HEK293 (cell line): ENCODE measurements around the gene MYLK4.

Experiments
- GLIS2 ChIP-seq: fragments of 450-650 bp; formaldehyde crosslinking; IDR thresholded peaks from 2 replicates; pipeline ENCODE4 v1.5.1; 2016; ENCODE audit warnings: missing biosample characterization, missing genetic modification characterization
- KLF1 ChIP-seq: fragments of 450-650 bp; formaldehyde crosslinking; IDR thresholded peaks from 2 replicates; pipeline ENCODE4 v1.5.1; 2016; ENCODE audit warnings: missing biosample characterization, missing genetic modification characterization
- MYNN ChIP-seq: fragments of 450-650 bp; formaldehyde crosslinking; IDR thresholded peaks from 2 replicates; pipeline ENCODE4 v1.5.1; 2016; ENCODE audit warnings: missing biosample characterization, missing genetic modification characterization, borderline replicate concordance
- OVOL3 ChIP-seq: fragments of 450-650 bp; formaldehyde crosslinking; IDR thresholded peaks from 2 replicates; pipeline ENCODE4 v1.5.1; 2016; ENCODE audit warnings: missing biosample characterization, missing genetic modification characterization
- RBAK ChIP-seq: fragments of 450-650 bp; formaldehyde crosslinking; IDR thresholded peaks from 2 replicates; pipeline ENCODE4 v1.5.1; 2016; ENCODE audit warnings: missing biosample characterization, missing genetic modification characterization
- SALL2 ChIP-seq: fragments of 450-650 bp; formaldehyde crosslinking; IDR thresholded peaks from 2 replicates; pipeline ENCODE4 v1.5.0; 2017; ENCODE audit warnings: missing biosample characterization, mild to moderate bottlenecking, missing genetic modification characterization, borderline replicate concordance
- SCRT1 ChIP-seq: fragments of 450-650 bp; formaldehyde crosslinking; IDR thresholded peaks from 2 replicates; pipeline ENCODE4 v1.5.1; 2016; ENCODE audit warnings: missing biosample characterization, missing genetic modification characterization, borderline replicate concordance
- SCRT2 ChIP-seq: fragments of 450-650 bp; formaldehyde crosslinking; IDR thresholded peaks from 2 replicates; pipeline ENCODE4 v1.5.1; 2016; ENCODE audit warnings: missing biosample characterization, missing genetic modification characterization
- SP2 ChIP-seq: fragments of 450-650 bp; formaldehyde crosslinking; IDR thresholded peaks from 2 replicates; pipeline ENCODE4 v1.5.1; 2016; ENCODE audit warnings: missing biosample characterization, missing genetic modification characterization
- YY1 ChIP-seq: fragments of 450-650 bp; formaldehyde crosslinking; IDR thresholded peaks from 2 replicates; pipeline ENCODE4 v1.5.1; 2018; ENCODE audit warnings: missing biosample characterization, missing genetic modification characterization
- ZEB2 ChIP-seq: fragments of 450-650 bp; formaldehyde crosslinking; IDR thresholded peaks from 2 replicates; pipeline ENCODE4 v1.5.1; 2016; ENCODE audit warnings: missing biosample characterization, missing genetic modification characterization
- ZNF10 ChIP-seq: fragments of 450-650 bp; formaldehyde crosslinking; IDR thresholded peaks from 2 replicates; pipeline ENCODE4 v1.5.1; 2017; ENCODE audit warnings: missing biosample characterization, missing genetic modification characterization
- ZNF132 ChIP-seq: fragments of 450-650 bp; formaldehyde crosslinking; IDR thresholded peaks from 2 replicates; pipeline ENCODE4 v1.5.1; 2017; ENCODE audit warnings: missing biosample characterization, missing genetic modification characterization, borderline replicate concordance
- ZNF157 ChIP-seq: fragments of 450-650 bp; formaldehyde crosslinking; IDR thresholded peaks from 2 replicates; pipeline ENCODE4 v1.5.1; 2016; ENCODE audit warnings: missing biosample characterization, missing genetic modification characterization
- ZNF175 ChIP-seq: fragments of 450-650 bp; formaldehyde crosslinking; IDR thresholded peaks from 2 replicates; pipeline ENCODE4 v1.5.1; 2016; ENCODE audit warnings: missing biosample characterization, missing genetic modification characterization
- ZNF211 ChIP-seq: fragments of 450-650 bp; formaldehyde crosslinking; IDR thresholded peaks from 2 replicates; pipeline ENCODE4 v1.5.1; 2016; ENCODE audit warnings: low read depth, missing biosample characterization, missing genetic modification characterization
- ZNF324 ChIP-seq: fragments of 450-650 bp; formaldehyde crosslinking; IDR thresholded peaks from 2 replicates; pipeline ENCODE4 v1.5.1; 2016; ENCODE audit warnings: missing biosample characterization, missing genetic modification characterization
- ZNF354C ChIP-seq: fragments of 450-650 bp; formaldehyde crosslinking; IDR thresholded peaks from 2 replicates; pipeline ENCODE4 v1.5.1; 2016; ENCODE audit warnings: missing biosample characterization, missing genetic modification characterization, low read depth, borderline replicate concordance
- ZNF510 ChIP-seq: fragments of 450-650 bp; formaldehyde crosslinking; IDR thresholded peaks from 2 replicates; pipeline ENCODE4 v1.5.1; 2018; ENCODE audit warnings: mild to moderate bottlenecking, missing genetic modification characterization, missing biosample characterization; ENCODE audit not compliant: insufficient replicate concordance
- ZNF544 ChIP-seq: fragments of 450-650 bp; formaldehyde crosslinking; IDR thresholded peaks from 2 replicates; pipeline ENCODE4 v1.5.0; 2017; ENCODE audit warnings: missing biosample characterization, missing genetic modification characterization
- ZNF548 ChIP-seq: fragments of 450-650 bp; formaldehyde crosslinking; IDR thresholded peaks from 2 replicates; pipeline ENCODE4 v1.5.1; 2016; ENCODE audit warnings: missing biosample characterization, missing genetic modification characterization
- ZNF560 ChIP-seq: fragments of 450-650 bp; formaldehyde crosslinking; IDR thresholded peaks from 2 replicates; pipeline ENCODE4 v1.5.1; 2017; ENCODE audit warnings: missing biosample characterization, missing genetic modification characterization, borderline replicate concordance
- ZNF571 ChIP-seq: fragments of 450-650 bp; formaldehyde crosslinking; IDR thresholded peaks from 2 replicates; pipeline ENCODE4 v1.5.0; 2017; ENCODE audit warnings: missing biosample characterization, missing genetic modification characterization
- ZNF624 ChIP-seq: fragments of 450-650 bp; formaldehyde crosslinking; IDR thresholded peaks from 2 replicates; pipeline ENCODE4 v1.5.1; 2017; ENCODE audit warnings: missing biosample characterization, missing genetic modification characterization
- ZNF76 ChIP-seq: fragments of 450-650 bp; formaldehyde crosslinking; IDR thresholded peaks from 2 replicates; pipeline ENCODE4; 2016; ENCODE audit warnings: low read depth, missing biosample characterization, missing genetic modification characterization, borderline replicate concordance
- ZNF777 ChIP-seq: fragments of 450-650 bp; formaldehyde crosslinking; IDR thresholded peaks from 2 replicates; pipeline ENCODE4 v1.5.1; 2017; ENCODE audit warnings: missing biosample characterization, missing genetic modification characterization, borderline replicate concordance
- ZSCAN16 ChIP-seq: fragments of 450-650 bp; formaldehyde crosslinking; IDR thresholded peaks from 2 replicates; pipeline ENCODE4 v1.5.1; 2016; ENCODE audit warnings: missing biosample characterization, missing genetic modification characterization
- TF ChIP-seq, protein P1 (sequence below): fragments of 450-650 bp; formaldehyde crosslinking; conservative IDR thresholded peaks from 2 replicates; pipeline ENCODE4 v1.5.1; 2016; ENCODE audit warnings: low read depth, missing biosample characterization, missing genetic modification characterization
- TF ChIP-seq, protein P2 (sequence below): fragments of 450-650 bp; formaldehyde crosslinking; IDR thresholded peaks from 2 replicates; pipeline ENCODE4 v1.5.1; 2016; ENCODE audit warnings: missing biosample characterization, missing genetic modification characterization, borderline replicate concordance
- TF ChIP-seq, protein P3 (sequence below): fragments of 450-650 bp; formaldehyde crosslinking; IDR thresholded peaks from 2 replicates; pipeline ENCODE4 v1.5.1; 2016; ENCODE audit warnings: missing biosample characterization, missing genetic modification characterization

Gene MYLK4

DNA sequence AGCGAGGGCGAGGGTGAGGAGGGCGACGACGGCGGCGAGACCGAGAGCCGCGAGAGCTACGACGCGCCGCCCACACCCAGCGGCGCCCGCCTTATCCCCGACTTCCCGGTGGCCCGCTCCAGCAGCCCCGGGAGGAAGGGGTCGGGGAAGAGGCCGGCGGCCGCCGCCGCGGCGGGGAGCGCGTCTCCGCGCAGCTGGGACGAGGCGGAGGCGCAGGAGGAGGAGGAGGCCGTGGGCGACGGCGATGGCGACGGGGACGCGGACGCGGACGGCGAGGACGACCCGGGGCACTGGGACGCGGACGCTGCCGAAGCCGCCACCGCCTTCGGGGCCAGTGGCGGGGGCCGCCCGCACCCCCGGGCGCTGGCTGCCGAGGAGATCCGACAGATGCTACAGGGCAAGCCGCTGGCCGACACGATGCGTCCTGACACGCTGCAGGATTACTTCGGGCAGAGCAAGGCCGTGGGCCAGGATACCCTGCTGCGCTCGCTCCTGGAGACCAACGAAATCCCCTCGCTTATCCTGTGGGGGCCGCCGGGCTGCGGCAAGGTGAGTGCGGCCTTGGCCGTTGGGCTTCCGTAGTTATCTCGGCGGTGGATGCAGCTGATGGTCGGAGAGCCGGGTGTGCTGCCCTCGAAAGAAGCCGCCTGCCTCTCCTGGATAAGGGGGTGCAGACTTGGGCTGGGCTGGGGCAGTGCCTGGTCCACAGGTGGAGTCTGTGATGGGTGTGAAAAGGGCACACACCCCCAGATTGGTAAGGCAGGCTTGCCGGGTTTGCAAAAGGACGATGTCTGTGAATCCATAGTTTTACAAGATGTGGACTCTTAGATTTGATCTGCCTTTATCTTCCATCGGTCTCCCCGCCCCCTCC is 15.4 kb upstream of the MYLK4 start (continued):
- no peak for TF ChIP-seq ZNF560 (tag by site-specific recombination)
- TF ChIP-seq, protein P1, sequence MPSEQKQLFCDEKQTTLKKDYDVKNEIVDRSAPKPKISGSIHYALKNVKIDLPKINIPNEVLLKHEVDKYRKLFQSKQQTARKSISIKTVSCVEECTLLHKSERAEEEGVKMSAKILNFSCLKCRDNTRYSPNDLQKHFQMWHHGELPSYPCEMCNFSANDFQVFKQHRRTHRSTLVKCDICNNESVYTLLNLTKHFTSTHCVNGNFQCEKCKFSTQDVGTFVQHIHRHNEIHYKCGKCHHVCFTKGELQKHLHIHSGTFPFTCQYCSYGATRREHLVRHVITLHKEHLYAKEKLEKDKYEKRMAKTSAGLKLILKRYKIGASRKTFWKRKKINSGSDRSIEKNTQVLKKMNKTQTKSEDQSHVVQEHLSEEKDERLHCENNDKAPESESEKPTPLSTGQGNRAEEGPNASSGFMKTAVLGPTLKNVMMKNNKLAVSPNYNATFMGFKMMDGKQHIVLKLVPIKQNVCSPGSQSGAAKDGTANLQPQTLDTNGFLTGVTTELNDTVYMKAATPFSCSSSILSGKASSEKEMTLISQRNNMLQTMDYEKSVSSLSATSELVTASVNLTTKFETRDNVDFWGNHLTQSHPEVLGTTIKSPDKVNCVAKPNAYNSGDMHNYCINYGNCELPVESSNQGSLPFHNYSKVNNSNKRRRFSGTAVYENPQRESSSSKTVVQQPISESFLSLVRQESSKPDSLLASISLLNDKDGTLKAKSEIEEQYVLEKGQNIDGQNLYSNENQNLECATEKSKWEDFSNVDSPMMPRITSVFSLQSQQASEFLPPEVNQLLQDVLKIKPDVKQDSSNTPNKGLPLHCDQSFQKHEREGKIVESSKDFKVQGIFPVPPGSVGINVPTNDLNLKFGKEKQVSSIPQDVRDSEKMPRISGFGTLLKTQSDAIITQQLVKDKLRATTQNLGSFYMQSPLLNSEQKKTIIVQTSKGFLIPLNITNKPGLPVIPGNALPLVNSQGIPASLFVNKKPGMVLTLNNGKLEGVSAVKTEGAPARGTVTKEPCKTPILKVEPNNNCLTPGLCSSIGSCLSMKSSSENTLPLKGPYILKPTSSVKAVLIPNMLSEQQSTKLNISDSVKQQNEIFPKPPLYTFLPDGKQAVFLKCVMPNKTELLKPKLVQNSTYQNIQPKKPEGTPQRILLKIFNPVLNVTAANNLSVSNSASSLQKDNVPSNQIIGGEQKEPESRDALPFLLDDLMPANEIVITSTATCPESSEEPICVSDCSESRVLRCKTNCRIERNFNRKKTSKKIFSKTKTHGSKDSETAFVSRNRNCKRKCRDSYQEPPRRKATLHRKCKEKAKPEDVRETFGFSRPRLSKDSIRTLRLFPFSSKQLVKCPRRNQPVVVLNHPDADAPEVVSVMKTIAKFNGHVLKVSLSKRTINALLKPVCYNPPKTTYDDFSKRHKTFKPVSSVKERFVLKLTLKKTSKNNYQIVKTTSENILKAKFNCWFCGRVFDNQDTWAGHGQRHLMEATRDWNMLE: no peak
- no peak for TF ChIP-seq SP2
- TF ChIP-seq ZEB2: 0 out of 2 replicates have a peak, but pooled peaks have one; percentile 35
- no peak for TF ChIP-seq MYNN (tag by site-specific recombination)
- TF ChIP-seq ZNF354C (tag by site-specific recombination): no peak
- TF ChIP-seq YY1 (tag by site-specific recombination): no peak
- no peak for TF ChIP-seq OVOL3 (tag by site-specific recombination)
- TF ChIP-seq SCRT2 (tag by site-specific recombination): 0 out of 2 replicates have a peak, but pooled peaks have one; percentile 50
- TF ChIP-seq, protein P2, sequence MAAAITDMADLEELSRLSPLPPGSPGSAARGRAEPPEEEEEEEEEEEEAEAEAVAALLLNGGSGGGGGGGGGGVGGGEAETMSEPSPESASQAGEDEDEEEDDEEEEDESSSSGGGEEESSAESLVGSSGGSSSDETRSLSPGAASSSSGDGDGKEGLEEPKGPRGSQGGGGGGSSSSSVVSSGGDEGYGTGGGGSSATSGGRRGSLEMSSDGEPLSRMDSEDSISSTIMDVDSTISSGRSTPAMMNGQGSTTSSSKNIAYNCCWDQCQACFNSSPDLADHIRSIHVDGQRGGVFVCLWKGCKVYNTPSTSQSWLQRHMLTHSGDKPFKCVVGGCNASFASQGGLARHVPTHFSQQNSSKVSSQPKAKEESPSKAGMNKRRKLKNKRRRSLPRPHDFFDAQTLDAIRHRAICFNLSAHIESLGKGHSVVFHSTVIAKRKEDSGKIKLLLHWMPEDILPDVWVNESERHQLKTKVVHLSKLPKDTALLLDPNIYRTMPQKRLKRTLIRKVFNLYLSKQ (tag by site-specific recombination): no peak
- no peak for TF ChIP-seq SALL2
- no peak for TF ChIP-seq ZNF132
- no peak for TF ChIP-seq ZNF10 (tag by site-specific recombination)
- no peak for TF ChIP-seq ZNF544 (tag by site-specific recombination)
- TF ChIP-seq ZNF175 (tag by site-specific recombination): no peak
- TF ChIP-seq ZNF548: no peak
- TF ChIP-seq RBAK: no peak
- TF ChIP-seq ZNF211: no peak
- TF ChIP-seq ZNF324 (tag by site-specific recombination): no peak
- no peak for TF ChIP-seq GLIS2 (tag by site-specific recombination)
- TF ChIP-seq KLF1 (tag by site-specific recombination): no peak
- TF ChIP-seq ZNF624 (tag by site-specific recombination): no peak
- TF ChIP-seq ZNF76 (tag by site-specific recombination): no peak
- TF ChIP-seq ZNF571 (tag by site-specific recombination): no peak
- TF ChIP-seq, protein P3, sequence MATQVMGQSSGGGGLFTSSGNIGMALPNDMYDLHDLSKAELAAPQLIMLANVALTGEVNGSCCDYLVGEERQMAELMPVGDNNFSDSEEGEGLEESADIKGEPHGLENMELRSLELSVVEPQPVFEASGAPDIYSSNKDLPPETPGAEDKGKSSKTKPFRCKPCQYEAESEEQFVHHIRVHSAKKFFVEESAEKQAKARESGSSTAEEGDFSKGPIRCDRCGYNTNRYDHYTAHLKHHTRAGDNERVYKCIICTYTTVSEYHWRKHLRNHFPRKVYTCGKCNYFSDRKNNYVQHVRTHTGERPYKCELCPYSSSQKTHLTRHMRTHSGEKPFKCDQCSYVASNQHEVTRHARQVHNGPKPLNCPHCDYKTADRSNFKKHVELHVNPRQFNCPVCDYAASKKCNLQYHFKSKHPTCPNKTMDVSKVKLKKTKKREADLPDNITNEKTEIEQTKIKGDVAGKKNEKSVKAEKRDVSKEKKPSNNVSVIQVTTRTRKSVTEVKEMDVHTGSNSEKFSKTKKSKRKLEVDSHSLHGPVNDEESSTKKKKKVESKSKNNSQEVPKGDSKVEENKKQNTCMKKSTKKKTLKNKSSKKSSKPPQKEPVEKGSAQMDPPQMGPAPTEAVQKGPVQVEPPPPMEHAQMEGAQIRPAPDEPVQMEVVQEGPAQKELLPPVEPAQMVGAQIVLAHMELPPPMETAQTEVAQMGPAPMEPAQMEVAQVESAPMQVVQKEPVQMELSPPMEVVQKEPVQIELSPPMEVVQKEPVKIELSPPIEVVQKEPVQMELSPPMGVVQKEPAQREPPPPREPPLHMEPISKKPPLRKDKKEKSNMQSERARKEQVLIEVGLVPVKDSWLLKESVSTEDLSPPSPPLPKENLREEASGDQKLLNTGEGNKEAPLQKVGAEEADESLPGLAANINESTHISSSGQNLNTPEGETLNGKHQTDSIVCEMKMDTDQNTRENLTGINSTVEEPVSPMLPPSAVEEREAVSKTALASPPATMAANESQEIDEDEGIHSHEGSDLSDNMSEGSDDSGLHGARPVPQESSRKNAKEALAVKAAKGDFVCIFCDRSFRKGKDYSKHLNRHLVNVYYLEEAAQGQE (tag by site-specific recombination): no peak
- no peak for TF ChIP-seq ZSCAN16
- no peak for TF ChIP-seq ZNF777
- TF ChIP-seq SCRT1 (tag by site-specific recombination): no peak
- no peak for TF ChIP-seq ZNF510 (tag by site-specific recombination)
- no peak for TF ChIP-seq ZNF157 (tag by site-specific recombination)
